ENCODE measurements around the gene EFCAB6. TPM values are rescaled to one million over a fixed set of nuclear protein-coding genes. Genes with fewer than 3 reads are reported as not detected.

Gene EFCAB6
- total and polyA plus RNA-seq, 2 of the 4 experiments (the other 2 are of a cell fraction): 0.44 to 1.1 TPM

- no peaks in the 10 kb centered on the region for H4K20me1 ChIP-seq (ENCODE audit: insufficient read depth, low read length)
- WGBS, 2 experiments (ENCODE audit: extremely low coverage in 2 of 2, insufficient read length in 1 of 2): 67% methylated on average over 1 of the region's 2 CpGs; no CpG with 5 or more reads in 1 of the 2 experiments
- dilution Hi-C loops (cut with HindIII; ENCODE audit: low sequenced_read_pairs, unreplicated experiment) (no loop called here), in situ Hi-C loops (cut with MboI; ENCODE audit: low sequenced_read_pairs) (no loop called here), intact Hi-C loops (cut with micrococcal nuclease) (no loop called here)
- H2AK9ac ChIP-seq (replicated peaks; ENCODE audit: low read depth, low read length, poor library complexity): no peak overlapping the region
- no peak overlapping the region for H2BK20ac ChIP-seq (ENCODE audit: low read depth, low read length)
- H3K27me3 ChIP-seq (ENCODE audit: control insufficient read depth, insufficient read depth, low read length): no peaks in the 10 kb centered on the region
- no peak overlapping the region for H3K4me3 ChIP-seq (ENCODE audit: insufficient read depth, low read depth, low read length)
- no peak overlapping the region for H3K23ac ChIP-seq (ENCODE audit: low read depth, low read length)
- no peaks in the 10 kb centered on the region for H3K9me3 ChIP-seq (ENCODE audit: control insufficient read depth, insufficient read depth, low read length)
- no peak overlapping the region for H2AFZ ChIP-seq (replicated peaks; ENCODE audit: low read length, poor library complexity)
- no peak overlapping the region for H2AK5ac ChIP-seq (ENCODE audit: low read depth, low read length)
- ATAC-seq (ENCODE audit: low read depth) (no peak), DNase-seq (no peak)
- no peak overlapping the region for H3K56ac ChIP-seq (ENCODE audit: extremely low read depth, insufficient read depth, low read length)
- no peak overlapping the region for H3K18ac ChIP-seq (ENCODE audit: low read depth, low read length)
- H3K27ac ChIP-seq (ENCODE audit: insufficient read depth, low read length): no peak overlapping the region
- no peak overlapping the region for H4K8ac ChIP-seq (ENCODE audit: low read depth in 2 of 2, low read length in 2 of 2)
- H3K79me1 ChIP-seq (ENCODE audit: low read depth in 1 of 2, low read length in 2 of 2): no peaks in the 10 kb centered on the region
- H2BK5ac ChIP-seq (ENCODE audit: low read depth, low read length, poor library complexity, severe bottlenecking): no peak overlapping the region
- ChIA-PET POLR2A (ENCODE audit: unreplicated experiment) (no interaction called here), CTCF (interaction anchor here (0.6 kb wide), 1 partner anchor 11 kb away, joined by 3 read pairs; no protein-coding TSS in a partner anchor)
- no peaks in the 10 kb centered on the region for H3K9me1 ChIP-seq (ENCODE audit: insufficient read depth, low read length)
- H3K4me1 ChIP-seq (ENCODE audit: control insufficient read depth, insufficient read depth, low read length): no peaks in the 10 kb centered on the region
- no peaks in the 10 kb centered on the region for H3K36me3 ChIP-seq (ENCODE audit: control insufficient read depth, insufficient read depth, low read length)
- H2BK120ac ChIP-seq (ENCODE audit: low read depth, low read length): no peak overlapping the region
- no peak overlapping the region for H4K91ac ChIP-seq (ENCODE audit: insufficient read depth, low read depth, low read length)
- H3K9ac ChIP-seq (ENCODE audit: low read depth, low read length): no peak overlapping the region
- no TSS peak for BruUV-seq (replicated peaks)
- no peak overlapping the region for H2BK15ac ChIP-seq (ENCODE audit: low read depth, low read length)
- TF ChIP-seq MAZ (IDR thresholded peaks at IDR 0.05; ENCODE audit: borderline replicate concordance, low read depth, low read length): no peak
- TF ChIP-seq BHLHE40 (IDR thresholded peaks at IDR 0.05; ENCODE audit: low read depth, low read length): no peak
- TF ChIP-seq POLR2A (IDR thresholded peaks at IDR 0.05; ENCODE audit: low read depth, low read length): no peak
- TF ChIP-seq RFX5 (IDR thresholded peaks at IDR 0.05; ENCODE audit: low read depth, low read length): no peak
- no peak for TF ChIP-seq USF2 (IDR thresholded peaks at IDR 0.05; ENCODE audit: low read depth, low read length)
- no peak for TF ChIP-seq SMC3 (IDR thresholded peaks at IDR 0.05; ENCODE audit: low read depth, low read length)
- TF ChIP-seq FOS (IDR thresholded peaks at IDR 0.05; ENCODE audit: low read depth, low read length): no peak
- TF ChIP-seq RCOR1 (IDR thresholded peaks at IDR 0.05; ENCODE audit: insufficient replicate concordance, low read length): no peak
- no peak for TF ChIP-seq MXI1 (IDR thresholded peaks at IDR 0.05; ENCODE audit: borderline replicate concordance, low read depth, low read length)
- no peak for TF ChIP-seq ELK1 (IDR thresholded peaks at IDR 0.05; ENCODE audit: borderline replicate concordance, low read depth, low read length)
- no peak for TF ChIP-seq NFE2L2 (IDR thresholded peaks at IDR 0.05; ENCODE audit: low read depth, low read length)
- TF ChIP-seq CHD1 (IDR thresholded peaks at IDR 0.05; ENCODE audit: low read depth, low read length): no peak
- TF ChIP-seq MAFK (IDR thresholded peaks at IDR 0.05; ENCODE audit: low read depth, low read length): no peak
- no peak for TF ChIP-seq CTCF (conservative IDR thresholded peaks at IDR 0.05; ENCODE audit: low read depth, low read length)
- TF ChIP-seq CEBPB (IDR thresholded peaks at IDR 0.05; ENCODE audit: low read depth, low read length): no peak
- TF ChIP-seq RAD21 (IDR thresholded peaks at IDR 0.05; ENCODE audit: low read length): no peak
- H3K4me2 ChIP-seq (ENCODE audit: low read depth, low read length): no peak overlapping the region
- no peak overlapping the region for H3K14ac ChIP-seq (replicated peaks; ENCODE audit: low read depth, low read length)
- no peak overlapping the region for H3K4ac ChIP-seq (ENCODE audit: low read depth, low read length)
- no peak overlapping the region for H4K5ac ChIP-seq (ENCODE audit: low read depth, low read length)
These were observed 291.5 kb downstream of the EFCAB6 start for GRCh38 chr22:43520632-43521039.
